Naive B cell (primary cell): Measurements from ENCODE around the gene TMEM123. TPM values are rescaled to one million over a fixed set of nuclear protein-coding genes. Genes with fewer than 3 reads are reported as not detected.
A peak's percentile ranks its signal among the peaks of the same experiment; 100 is the strongest.

Experiments used
- ATAC-seq, 2 donors: fragments of 150-1000 bp; cut with Tn5 transposase; 2 replicates each; pipeline ENCODE4 v1.10.0; 2021; ENCODE audit warnings: low read depth in 2 of 2, mild to moderate bottlenecking in 2 of 2, moderate library complexity in 2 of 2
- DNase-seq: peaks from one replicate; pipeline ENCODE4 v3.0.0; 2022
- H3K27ac Mint-ChIP-seq, 6 donors: one replicate each; pipeline ENCODE4 v1.8.0; 2020 to 2022; ENCODE audit warnings: mild to moderate bottlenecking in 6 of 6, mixed read lengths in 6 of 6, moderate library complexity in 5 of 6, inconsistent platforms in 2 of 6
- H3K27me3 Mint-ChIP-seq, 3 donors: one replicate each; pipeline ENCODE4 v1.8.0; 2021 to 2022; ENCODE audit warnings: mixed read lengths in 3 of 3, mild to moderate bottlenecking in 1 of 3
- H3K36me3 Mint-ChIP-seq, 2 donors: one replicate each; pipeline ENCODE4 v1.8.0; 2020 to 2022; ENCODE audit warnings: mixed read lengths in 2 of 2, inconsistent platforms in 1 of 2, mild to moderate bottlenecking in 1 of 2
- H3K4me1 Mint-ChIP-seq, 3 donors: one replicate each; pipeline ENCODE4 v1.8.0; 2020 to 2022; ENCODE audit warnings: mixed read lengths in 3 of 3, inconsistent platforms in 1 of 3, mild to moderate bottlenecking in 1 of 3, moderate library complexity in 1 of 3
- H3K4me3 Mint-ChIP-seq, 8 donors: one replicate each; pipeline ENCODE4 v1.8.0; 2020 to 2022; ENCODE audit warnings: mild to moderate bottlenecking in 8 of 8, mixed read lengths in 8 of 8, moderate library complexity in 8 of 8, inconsistent platforms in 2 of 8
- H3K9me3 Mint-ChIP-seq, 7 donors: one replicate each; pipeline ENCODE4 v1.8.0; 2020 to 2022; ENCODE audit warnings: mixed read lengths in 7 of 7, mild to moderate bottlenecking in 5 of 7, inconsistent platforms in 2 of 7, moderate library complexity in 1 of 7
- polyA plus RNA-seq, 6 donors: library from polyadenylated mRNA; unstranded; fragments of 300-500 nt; fragmentation: Illumina TruSeq; gene quantifications; one replicate each; pipeline ENCODE4 v1.2.3, GENCODE V29; 2021; ENCODE audit warnings: low read depth in 6 of 6

The TMEM123 gene
- polyA plus RNA-seq: 100 to 1,000 TPM; 429 to 518 (median 477) TPM

GRCh38 chr11:102452461-102453301, at the start of gene TMEM123:
TMEM123 (minus strand) TSS chr11:102452765; CDS start chr11:102452623, 142 bp downstream.
- Mint-ChIP-seq H3K4me3 (peak within 1 kb of the TSS; percentile 93 to 100 (median 99)), H3K27me3 (no peaks in the 10 kb centered on the region), H3K36me3 (peaks cover 0 to 2% of the 10 kb centered on the region in 2 donors), H3K27ac (peak within 1 kb of the TSS; percentile 98 to 100 (median 99)), H3K9me3 (no peaks in the 10 kb centered on the region), H3K4me1 (peaks cover 48 to 71% (median 69%) of the 10 kb centered on the region in 3 donors)
- ATAC-seq: peak; percentile 71 to 73
- DNase-seq: peak; percentile 92

GRCh38 chr11:102500829-102501228, 48.3 kb upstream of the TMEM123 start:
- no peaks in the 10 kb centered on the region for H3K9me3 Mint-ChIP-seq
- H3K27ac Mint-ChIP-seq: no peak overlapping the region

GRCh38 chr11:102499931-102500330, 47.4 kb upstream of the TMEM123 start:
- peaks cover 5 to 8% (median 7%) of the 10 kb centered on the region in 3 donors for H3K4me1 Mint-ChIP-seq
- H3K27me3 Mint-ChIP-seq: no peaks in the 10 kb centered on the region
- H3K4me3 Mint-ChIP-seq: no peak overlapping the region
- H3K9me3 Mint-ChIP-seq: no peaks in the 10 kb centered on the region
- no peak overlapping the region for H3K27ac Mint-ChIP-seq
- H3K36me3 Mint-ChIP-seq: no peaks in the 10 kb centered on the region
- DNase-seq (no peak), ATAC-seq (no peak)

More at GRCh38 chr11:102500829-102501228, 48.3 kb upstream of the TMEM123 start:
- H3K4me3 Mint-ChIP-seq: no peak overlapping the region
- H3K36me3 Mint-ChIP-seq: no peaks in the 10 kb centered on the region
- H3K27me3 Mint-ChIP-seq: no peaks in the 10 kb centered on the region
- DNase-seq (no peak), ATAC-seq (no peak)
- peaks cover 0 to under 1% (median under 1%) of the 10 kb centered on the region in 3 donors for H3K4me1 Mint-ChIP-seq

- Mint-ChIP-seq H3K9me3 (no peaks in the 10 kb centered on the region), H3K27me3 (no peaks in the 10 kb centered on the region), H3K4me1 (peaks cover 5 to 8% (median 7%) of the 10 kb centered on the region in 3 donors), H3K36me3 (no peaks in the 10 kb centered on the region), H3K4me3 (no peak overlapping the region), H3K27ac (peak overlapping the region in 1 of 6 donors; percentile 51)
- ATAC-seq (no peak), DNase-seq (no peak)
These were observed 46.6 kb upstream of the TMEM123 start for GRCh38 chr11:102499151-102499550.

GRCh38 chr11:102497061-102497460, 44.5 kb upstream of the TMEM123 start:
- H3K36me3 Mint-ChIP-seq: no peaks in the 10 kb centered on the region
- ATAC-seq (no peak), DNase-seq (no peak)
- H3K27ac Mint-ChIP-seq: no peak overlapping the region
- no peak overlapping the region for H3K4me3 Mint-ChIP-seq
- H3K9me3 Mint-ChIP-seq: no peaks in the 10 kb centered on the region
- H3K4me1 Mint-ChIP-seq: peaks cover 5 to 11% (median 8%) of the 10 kb centered on the region in 3 donors
- no peaks in the 10 kb centered on the region for H3K27me3 Mint-ChIP-seq

- peak overlapping the region; percentile 8 to 86 (median 79) for H3K27ac Mint-ChIP-seq
- DNase-seq (peak; percentile 69), ATAC-seq (peak; percentile 76 to 82)
- H3K9me3 Mint-ChIP-seq: no peaks in the 10 kb centered on the region
- peaks cover 5 to 12% (median 8%) of the 10 kb centered on the region in 3 donors for H3K4me1 Mint-ChIP-seq
- no peaks in the 10 kb centered on the region for H3K27me3 Mint-ChIP-seq
- no peak overlapping the region for H3K4me3 Mint-ChIP-seq
- H3K36me3 Mint-ChIP-seq: no peaks in the 10 kb centered on the region
These were observed 42.8 kb upstream of the TMEM123 start for GRCh38 chr11:102495161-102496042.

- ATAC-seq: no peak
- H3K27ac Mint-ChIP-seq: no peak overlapping the region
- H3K4me3 Mint-ChIP-seq: no peak overlapping the region
- no peak for DNase-seq
- H3K36me3 Mint-ChIP-seq: no peaks in the 10 kb centered on the region
- no peaks in the 10 kb centered on the region for H3K9me3 Mint-ChIP-seq
- H3K4me1 Mint-ChIP-seq: peaks cover 5 to 12% (median 8%) of the 10 kb centered on the region in 3 donors
- no peaks in the 10 kb centered on the region for H3K27me3 Mint-ChIP-seq
These were observed 41.7 kb upstream of the TMEM123 start for GRCh38 chr11:102494216-102494615.

- ATAC-seq (no peak), DNase-seq (no peak)
- peaks cover 5 to 12% (median 8%) of the 10 kb centered on the region in 3 donors for H3K4me1 Mint-ChIP-seq
- no peaks in the 10 kb centered on the region for H3K9me3 Mint-ChIP-seq
- H3K36me3 Mint-ChIP-seq: no peaks in the 10 kb centered on the region
- no peak overlapping the region for H3K4me3 Mint-ChIP-seq
- H3K27ac Mint-ChIP-seq: peak overlapping the region in 1 of 6 donors; percentile 14
- no peaks in the 10 kb centered on the region for H3K27me3 Mint-ChIP-seq
These were observed 41.0 kb upstream of the TMEM123 start for GRCh38 chr11:102493524-102493923.

GRCh38 chr11:102491969-102492368, 39.4 kb upstream of the TMEM123 start:
- no peak for ATAC-seq
- Mint-ChIP-seq H3K27me3 (no peaks in the 10 kb centered on the region), H3K36me3 (no peaks in the 10 kb centered on the region), H3K4me1 (peaks cover 5 to 12% (median 8%) of the 10 kb centered on the region in 3 donors), H3K27ac (peak overlapping the region in 2 of 6 donors; percentile 18 to 59), H3K9me3 (no peaks in the 10 kb centered on the region), H3K4me3 (no peak overlapping the region)
- DNase-seq: no peak

- Mint-ChIP-seq H3K36me3 (no peaks in the 10 kb centered on the region), H3K27me3 (no peaks in the 10 kb centered on the region), H3K27ac (no peak overlapping the region), H3K4me3 (no peak overlapping the region), H3K4me1 (peaks cover 0 to 5% (median 0%) of the 10 kb centered on the region in 3 donors), H3K9me3 (peaks cover 0 to 1% (median 0%) of the 10 kb centered on the region in 7 donors)
- no peak for ATAC-seq
- no peak for DNase-seq
These were observed 36.9 kb upstream of the TMEM123 start for GRCh38 chr11:102489186-102490145.

- peaks cover 0 to 7% (median 0%) of the 10 kb centered on the region in 3 donors for H3K27me3 Mint-ChIP-seq
- ATAC-seq: no peak
- no peak overlapping the region for H3K4me3 Mint-ChIP-seq
- H3K9me3 Mint-ChIP-seq: peaks cover 0 to 1% (median 0%) of the 10 kb centered on the region in 7 donors
- H3K4me1 Mint-ChIP-seq: peaks cover 0 to 5% (median 0%) of the 10 kb centered on the region in 3 donors
- peak overlapping the region in 1 of 6 donors; percentile 21 for H3K27ac Mint-ChIP-seq
- H3K36me3 Mint-ChIP-seq: no peaks in the 10 kb centered on the region
- DNase-seq: no peak
These were observed 35.6 kb upstream of the TMEM123 start for GRCh38 chr11:102488208-102488607.

GRCh38 chr11:102487214-102487613, 34.6 kb upstream of the TMEM123 start:
- Mint-ChIP-seq H3K27ac (no peak overlapping the region), H3K36me3 (no peaks in the 10 kb centered on the region), H3K27me3 (peaks cover 0 to 9% (median 0%) of the 10 kb centered on the region in 3 donors), H3K9me3 (peaks cover 0 to 1% (median 0%) of the 10 kb centered on the region in 7 donors), H3K4me3 (no peak overlapping the region), H3K4me1 (peaks cover 0 to 2% (median 0%) of the 10 kb centered on the region in 3 donors)
- DNase-seq (no peak), ATAC-seq (no peak)
